Right lobe of liver (tissue), 6 donors: ENCODE results near the gene UNC5B. TPM values are rescaled to one million over a fixed set of nuclear protein-coding genes. Genes with fewer than 3 reads are reported as not detected.

Experiments
- ATAC-seq, 4 donors: fragments of 200-7000 bp; cut with Tn5 transposase; one replicate each; pipeline ENCODE4 v1.9.1; 2020; ENCODE audit warnings: mild to moderate bottlenecking in 4 of 4, moderate library complexity in 4 of 4
- DNase-seq, 3 donors: peaks; one replicate each; pipeline ENCODE4 v3.0.0-alpha.2; 2020
- H3K27ac ChIP-seq, 3 donors: fragments of 200-600 bp; one replicate each; pipeline ENCODE4 v1.8.0; 2022
- H3K27me3 ChIP-seq, 2 donors: fragments of 200-600 bp; one replicate each; pipeline ENCODE4 v1.8.0; 2022
- H3K36me3 ChIP-seq, 4 donors: fragments of 200-600 bp; sonication (generic) in 1 of 4; one replicate each; pipeline versions ENCODE4 v1.5.1 to v1.8.0; 2017 to 2022; ENCODE audit warnings: control low read depth in 1 of 4
- H3K4me1 ChIP-seq, 4 donors: fragments of 200-600 bp; sonication (generic) in 1 of 4; one replicate each; pipeline versions ENCODE4 v1.5.1 to v1.8.0; 2017 to 2022; ENCODE audit warnings: control low read depth in 1 of 4
- H3K4me3 ChIP-seq, 3 donors: fragments of 200-600 bp; one replicate each; pipeline ENCODE4 v1.8.0; 2022
- H3K9me3 ChIP-seq, 4 donors: fragments of 200-600 bp; sonication (generic) in 1 of 4; one replicate each; pipeline versions ENCODE4 v1.5.1 to v1.8.0; 2017 to 2022; ENCODE audit warnings: control low read depth in 1 of 4
- POLR2A ChIP-seq: fragments of 450-650 bp; IDR thresholded peaks from one replicate; pipeline ENCODE4 v1.6.1; 2017; ENCODE audit warnings: antibody characterized with exemption, mild to moderate bottlenecking
- WGBS: methylation state at CpG from one replicate; pipeline ENCODE4 v1.1.6; 2018; ENCODE audit warnings: low coverage, low lambda C conversion rate; ENCODE audit not compliant: insufficient coverage; ENCODE audit errors: missing lambda C conversion rate; 5-methylcytosine and 5-hydroxymethylcytosine counted together
- intact Hi-C, 2 donors: fragments of 100-400 bp; cut with DNase I; formaldehyde crosslinking; loops; one replicate each; pipeline versions ENCODE4 v1.11.2 to v1.14.1; 2022
- total RNA-seq, 6 experiments: library from RNA; depleted of rRNA in 2 of 6; stranded (reverse); fragments of >200 nt in 2 of 6; fragmentation: NEBNext Ultra II Directional in 3 of 6; extraction: Animal tissue kit (Norgen Biotek cat#: 25700) in 3 of 6; gene quantifications; one replicate each; pipeline versions ENCODE4 v1.1.0 to v1.2.4, GENCODE V29; 2016 to 2023
- TF ChIP-seq, protein P1 (sequence below), 4 donors: fragments of 200-600 bp in 3 of 4; fragments of 450-650 bp in 1 of 4; IDR thresholded peaks; one replicate each; pipeline versions ENCODE4 v1.5.1 to v1.8.0; 2016 to 2022; ENCODE audit warnings: antibody characterized with exemption in 4 of 4, mild to moderate bottlenecking in 2 of 4
- donor health status: DM: no; HTN: yes; CAD: no.
- donor health status: DM: no; HTN: no; CAD: no.
- donor health status: DM: no; HTN: no; CAD: no.
- donor health status: DM: no; HTN: yes; CAD: no.
- donor health status: DM: no; HTN: yes; CAD: no.

Gene UNC5B
- total RNA-seq, 6 experiments from 2014 or later: 1.0 to 6.2 (median 2.1) TPM

DNA sequence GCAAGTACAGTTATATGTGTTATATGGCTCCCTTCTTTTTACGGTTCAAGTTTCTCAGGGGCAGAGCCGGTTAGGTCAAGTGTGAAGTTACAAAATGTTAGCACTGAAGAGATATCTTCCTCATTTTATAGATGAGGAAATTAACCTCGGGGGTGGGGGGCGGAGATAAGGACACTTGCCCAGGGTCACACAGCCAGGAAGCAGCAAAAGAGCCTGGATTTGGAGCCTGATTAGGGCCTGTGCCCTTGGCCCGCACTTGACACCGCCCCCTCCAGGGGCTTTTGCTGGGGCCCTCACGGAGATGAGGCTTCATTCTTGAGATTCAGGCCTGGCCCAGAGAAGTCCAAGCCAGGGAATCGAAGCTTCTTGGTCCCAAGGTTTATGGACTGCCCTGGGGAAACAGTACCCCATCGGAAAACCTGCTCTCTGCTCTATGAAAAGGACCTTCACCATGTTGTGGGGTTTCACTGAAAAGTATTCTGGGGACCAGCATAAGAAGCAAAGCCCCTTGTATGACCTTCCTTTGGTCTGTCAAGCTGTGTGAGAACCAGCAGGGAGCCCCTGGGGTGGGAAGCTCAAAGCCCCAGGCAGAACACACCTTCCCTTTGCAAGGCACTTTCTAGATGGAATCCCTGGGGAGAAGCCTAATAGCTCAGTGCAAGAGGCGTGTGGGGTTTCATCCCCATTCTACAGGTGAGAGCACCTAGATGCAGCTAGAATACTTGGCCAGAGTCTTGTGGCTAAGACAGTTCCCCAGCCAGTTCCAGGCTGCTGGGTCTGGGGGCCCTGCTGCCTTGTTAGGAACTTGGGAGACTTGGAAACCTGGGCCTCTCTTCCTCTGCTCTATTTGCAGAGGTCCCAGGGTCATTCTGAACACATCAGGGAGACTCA, 21.9 kb downstream of the UNC5B start:
- Histone ChIP-seq H3K36me3 (no peaks in the 10 kb centered on the region), H3K9me3 (no peaks in the 10 kb centered on the region), H3K27me3 (no peaks in the 10 kb centered on the region), H3K27ac (no peak overlapping the region), H3K4me1 (peaks cover 0 to 9% (median 0%) of the 10 kb centered on the region in 4 donors), H3K4me3 (no peak overlapping the region)
- ATAC-seq (peak in 3 of 4 donors; percentile 14 to 31 (median 17)), DNase-seq (no peak)
- TF ChIP-seq, protein P1, sequence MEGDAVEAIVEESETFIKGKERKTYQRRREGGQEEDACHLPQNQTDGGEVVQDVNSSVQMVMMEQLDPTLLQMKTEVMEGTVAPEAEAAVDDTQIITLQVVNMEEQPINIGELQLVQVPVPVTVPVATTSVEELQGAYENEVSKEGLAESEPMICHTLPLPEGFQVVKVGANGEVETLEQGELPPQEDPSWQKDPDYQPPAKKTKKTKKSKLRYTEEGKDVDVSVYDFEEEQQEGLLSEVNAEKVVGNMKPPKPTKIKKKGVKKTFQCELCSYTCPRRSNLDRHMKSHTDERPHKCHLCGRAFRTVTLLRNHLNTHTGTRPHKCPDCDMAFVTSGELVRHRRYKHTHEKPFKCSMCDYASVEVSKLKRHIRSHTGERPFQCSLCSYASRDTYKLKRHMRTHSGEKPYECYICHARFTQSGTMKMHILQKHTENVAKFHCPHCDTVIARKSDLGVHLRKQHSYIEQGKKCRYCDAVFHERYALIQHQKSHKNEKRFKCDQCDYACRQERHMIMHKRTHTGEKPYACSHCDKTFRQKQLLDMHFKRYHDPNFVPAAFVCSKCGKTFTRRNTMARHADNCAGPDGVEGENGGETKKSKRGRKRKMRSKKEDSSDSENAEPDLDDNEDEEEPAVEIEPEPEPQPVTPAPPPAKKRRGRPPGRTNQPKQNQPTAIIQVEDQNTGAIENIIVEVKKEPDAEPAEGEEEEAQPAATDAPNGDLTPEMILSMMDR (IDR thresholded peaks at IDR 0.05): no peak
- no peak for TF ChIP-seq POLR2A
- intact Hi-C loops: no loop called here
- WGBS: 39% methylated on average over 3 of the region's 10 CpGs

DNA sequence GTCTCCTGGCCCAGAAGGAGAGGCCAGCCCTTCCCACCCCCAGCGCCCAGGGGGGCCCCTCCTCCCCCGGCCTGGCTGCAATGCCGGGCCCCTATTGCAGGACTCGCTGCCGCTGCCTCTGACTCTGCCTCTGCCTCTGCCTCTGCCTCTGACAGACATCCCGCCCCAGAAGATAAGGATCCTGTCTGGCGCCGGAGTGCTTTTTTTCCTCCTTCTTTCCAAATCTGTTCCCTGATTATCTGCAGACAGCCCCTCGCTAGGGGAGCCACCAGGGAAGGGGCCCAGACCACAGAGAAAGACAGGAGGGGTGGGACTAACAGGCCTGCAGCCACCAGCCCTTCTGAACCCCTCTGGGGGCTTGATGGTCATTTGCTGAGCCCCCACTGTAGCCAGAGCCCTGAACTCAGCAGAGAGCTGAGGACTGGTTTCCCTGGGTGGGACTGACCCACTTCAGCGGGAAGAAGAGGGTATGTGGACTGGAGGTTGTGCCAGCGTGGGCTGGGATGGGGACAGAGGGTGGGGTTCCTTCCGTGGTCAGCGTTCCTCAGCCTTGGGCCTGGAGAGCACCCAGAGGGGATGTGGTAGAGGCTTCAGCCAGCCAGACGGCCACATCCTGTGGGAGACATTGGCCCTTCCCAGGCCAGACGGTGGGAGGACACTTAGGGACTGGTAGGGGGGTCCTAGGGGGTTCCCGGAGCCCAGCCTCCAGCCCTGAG, 22.8 kb downstream of the UNC5B start:
- no peak overlapping the region for H3K4me3 ChIP-seq
- peak; percentile 56 to 66 (median 66) for ATAC-seq

DNA sequence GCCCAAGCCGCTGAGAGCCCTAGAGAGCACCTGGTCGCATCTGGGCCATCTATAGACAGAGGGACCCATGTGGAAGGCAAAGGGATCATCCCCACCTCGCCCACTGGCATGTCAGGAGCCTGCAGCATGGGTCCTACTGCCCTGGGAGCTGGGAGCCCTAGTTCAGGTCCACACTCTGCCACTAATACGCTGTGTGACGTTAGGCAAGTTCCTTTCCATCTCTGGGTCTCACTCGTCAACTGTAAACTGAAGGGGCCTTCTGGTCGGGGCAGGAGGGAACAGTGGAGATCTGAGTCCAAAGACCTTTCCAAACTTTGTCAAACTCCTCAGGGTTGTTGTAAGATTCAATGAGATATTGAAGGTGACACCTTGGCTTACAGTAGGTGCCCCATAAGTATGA, 23.4 kb downstream of the UNC5B start:
- WGBS: no CpG with 5 or more reads among the region's 7 CpGs
- Histone ChIP-seq H3K4me1 (no peaks in the 10 kb centered on the region), H3K27ac (no peak overlapping the region)

More for the DNA sequence above, 22.8 kb downstream of the UNC5B start:
- TF ChIP-seq, protein P1 (IDR thresholded peaks at IDR 0.05): no peak
- TF ChIP-seq POLR2A: no peak
- no peak for DNase-seq
- H3K27ac ChIP-seq: no peak overlapping the region
- intact Hi-C loops: no loop called here
- peaks cover 0 to 6% (median 0%) of the 10 kb centered on the region in 4 donors for H3K4me1 ChIP-seq
- no peaks in the 10 kb centered on the region for H3K9me3 ChIP-seq
- H3K36me3 ChIP-seq: no peaks in the 10 kb centered on the region
- WGBS: 58% methylated on average over 10 of the region's 16 CpGs
- no peaks in the 10 kb centered on the region for H3K27me3 ChIP-seq

DNA sequence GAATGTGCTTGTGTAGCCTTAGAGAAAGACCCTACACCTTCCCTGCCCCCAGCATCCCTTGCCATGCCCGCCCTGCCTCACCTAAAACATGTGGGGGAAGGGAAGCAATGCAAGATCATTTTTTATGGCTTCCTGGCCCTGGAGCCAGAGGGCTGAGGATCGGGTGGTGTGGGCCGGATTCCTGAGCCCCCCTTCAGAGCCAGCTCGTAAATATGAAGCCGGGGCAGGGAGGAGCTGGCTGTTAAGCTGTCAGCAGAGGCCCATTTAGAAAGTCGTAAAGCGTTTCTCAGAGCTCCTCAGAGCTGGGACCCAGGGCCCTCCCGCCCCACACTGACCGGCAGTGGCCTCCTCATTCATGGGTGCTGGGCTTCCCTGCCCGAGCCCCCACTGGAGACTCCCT, 23.9 kb downstream of the UNC5B start:
- Histone ChIP-seq H3K9me3 (no peaks in the 10 kb centered on the region), H3K27me3 (no peaks in the 10 kb centered on the region), H3K4me1 (no peaks in the 10 kb centered on the region), H3K36me3 (no peaks in the 10 kb centered on the region), H3K4me3 (no peak overlapping the region), H3K27ac (no peak overlapping the region)
- DNase-seq (no peak), ATAC-seq (no peak)
- no CpG with 5 or more reads among the region's 10 CpGs for WGBS
- TF ChIP-seq POLR2A: no peak
- TF ChIP-seq, protein P1 (IDR thresholded peaks at IDR 0.05): no peak
- intact Hi-C loops: no loop called here

More for the DNA sequence above, 23.4 kb downstream of the UNC5B start:
- DNase-seq (no peak), ATAC-seq (no peak)
- Histone ChIP-seq H3K9me3 (no peaks in the 10 kb centered on the region), H3K27me3 (no peaks in the 10 kb centered on the region), H3K36me3 (no peaks in the 10 kb centered on the region), H3K4me3 (no peak overlapping the region)
- intact Hi-C loops: no loop called here
- TF ChIP-seq, protein P1 (IDR thresholded peaks at IDR 0.05): no peak
- no peak for TF ChIP-seq POLR2A
